Ishikawa (cell line): ENCODE results near the gene CBFA2T2.

Experiments used
- CEBPB ChIP-seq: IDR thresholded peaks from 2 replicates; pipeline ENCODE4 v1.6.1; 2012
- CREB1 ChIP-seq: IDR thresholded peaks from 2 replicates; pipeline ENCODE4 v1.6.1; 2012; ENCODE audit warnings: low read depth
- EGR1 ChIP-seq: IDR thresholded peaks from 2 replicates; pipeline ENCODE4 v1.6.1; 2012
- EP300 ChIP-seq: IDR thresholded peaks from 2 replicates; pipeline ENCODE4 v1.6.1; 2012; ENCODE audit warnings: borderline replicate concordance
- FOXM1 ChIP-seq: IDR thresholded peaks from 2 replicates; pipeline ENCODE4 v1.6.1; 2012; ENCODE audit warnings: low read depth, borderline replicate concordance
- MAX ChIP-seq: IDR thresholded peaks from 2 replicates; pipeline ENCODE4 v1.6.1; 2012
- NFIC ChIP-seq: IDR thresholded peaks from 2 replicates; pipeline ENCODE4 v1.6.1; 2012
- RAD21 ChIP-seq: IDR thresholded peaks from 2 replicates; pipeline ENCODE4 v1.6.1; 2012; ENCODE audit warnings: low read depth
- REST ChIP-seq: IDR thresholded peaks from 2 replicates; pipeline ENCODE4 v1.6.1; 2012; ENCODE audit warnings: low read depth, mild to moderate bottlenecking
- TAF1 ChIP-seq: IDR thresholded peaks from 2 replicates; pipeline ENCODE4 v1.6.1; 2012; ENCODE audit warnings: low read depth, mild to moderate bottlenecking
- TCF12 ChIP-seq: IDR thresholded peaks from 2 replicates; pipeline ENCODE4 v1.6.1; 2012; ENCODE audit warnings: low read depth
- TEAD4 ChIP-seq: IDR thresholded peaks from 2 replicates; pipeline ENCODE4 v1.6.1; 2012
- USF1 ChIP-seq: IDR thresholded peaks from 2 replicates; pipeline ENCODE4 v1.6.1; 2012
- YY1 ChIP-seq: IDR thresholded peaks from 2 replicates; pipeline ENCODE4 v1.6.1; 2012; ENCODE audit warnings: low read depth
- ZBTB7A ChIP-seq: IDR thresholded peaks from 2 replicates; pipeline ENCODE4 v1.6.1; 2012; ENCODE audit warnings: low read depth

The CBFA2T2 gene

GRCh38 chr20:33456916-33457642, 32.8 kb upstream of the CBFA2T2 start:
- TF ChIP-seq YY1, result 0 out of 2 replicates have a peak, but pooled peaks have one; percentile 23
- peak; percentile 98 for TF ChIP-seq RAD21
- 0 out of 2 replicates have a peak, but pooled peaks have one; percentile 16 for TF ChIP-seq NFIC
- 0 out of 2 replicates have a peak, but pooled peaks have one; percentile 24 for TF ChIP-seq MAX
- peak; percentile 40; the same call in 1 of the 2 replicates for TF ChIP-seq TEAD4

- TF ChIP-seq EGR1 (no peak), EP300 (no peak), TEAD4 (no peak), NFIC (no peak), USF1 (no peak), CEBPB (no peak), TCF12 (no peak), MAX (no peak), TAF1 (no peak), CREB1 (no peak), FOXM1 (no peak), YY1 (no peak)
These were observed 30.3 kb upstream of the CBFA2T2 start for GRCh38 chr20:33459599-33459998.

GRCh38 chr20:33460711-33461110, 29.2 kb upstream of the CBFA2T2 start:
- TF ChIP-seq REST (no peak), RAD21 (no peak), TAF1 (no peak), CEBPB (no peak), TEAD4 (no peak), FOXM1 (no peak), EGR1 (no peak), YY1 (no peak), ZBTB7A (no peak), TCF12 (no peak), NFIC (no peak), EP300 (no peak), MAX (no peak), USF1 (no peak), CREB1 (no peak)

- TF ChIP-seq EGR1, result no peak
- no peak for TF ChIP-seq FOXM1
- TF ChIP-seq TAF1, result no peak
- TF ChIP-seq EP300, result no peak
- no peak for TF ChIP-seq MAX
- no peak for TF ChIP-seq CREB1
- TF ChIP-seq REST, result no peak
- TF ChIP-seq NFIC, result no peak
- no peak for TF ChIP-seq ZBTB7A
- TF ChIP-seq CEBPB, result no peak
- TF ChIP-seq RAD21, result no peak
- no peak for TF ChIP-seq YY1
- TF ChIP-seq USF1, result no peak
- TF ChIP-seq TCF12, result no peak
- no peak for TF ChIP-seq TEAD4
These were observed 26.4 kb upstream of the CBFA2T2 start for GRCh38 chr20:33463332-33464101.
